ENCODE measurements around the gene BMPR1A.

DNA sequence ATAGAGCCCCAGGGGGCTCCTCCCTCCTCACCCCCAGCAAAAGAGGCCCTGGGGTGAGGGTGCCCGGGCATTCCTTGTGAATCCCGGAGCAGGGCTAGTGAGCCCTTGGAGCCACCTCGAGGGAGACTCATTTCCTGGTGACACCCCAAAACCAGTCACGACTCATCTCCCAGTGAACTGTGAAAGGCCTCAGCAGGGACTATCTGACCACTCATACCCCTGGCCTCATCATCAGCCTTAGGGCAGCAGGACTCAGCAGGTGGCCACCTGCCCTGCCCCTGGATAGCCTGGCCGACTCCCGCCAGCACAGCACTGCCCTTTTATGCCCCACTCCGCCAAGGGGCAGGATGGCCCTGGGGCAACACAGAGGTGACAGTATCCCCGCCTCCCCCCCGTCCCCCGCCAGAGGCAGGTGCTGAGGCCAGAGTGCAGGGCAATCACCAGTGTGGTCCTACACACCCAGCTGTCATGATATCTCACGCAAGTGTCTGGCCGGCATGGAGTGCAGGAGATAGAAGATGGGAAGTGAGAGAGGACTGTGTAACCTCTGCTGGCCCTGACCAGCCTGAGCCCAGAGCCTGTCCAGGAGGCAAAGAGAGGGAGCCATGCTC is 205.2 kb downstream of the BMPR1A start:
- TF ChIP-seq POLR2AphosphoS5 (IDR thresholded peaks at IDR 0.05; ENCODE audit: low read depth, low read length) (no peak), SIN3A (IDR thresholded peaks at IDR 0.05; ENCODE audit: borderline replicate concordance, insufficient read depth, low read length) (no peak)
